K562 treated with DMSO at 1 percent for 48 hours (cell line): ENCODE results near the gene SKP2. TPM values are rescaled to one million over a fixed set of nuclear protein-coding genes. Genes with fewer than 3 reads are reported as not detected.

Source experiments
- total RNA-seq: library from RNA; unstranded; fragments of 300-600 nt; gene quantifications from 2 replicates; pipeline ENCODE4 v1.2.3, GENCODE V29; 2022; ENCODE audit warnings: low replicate concordance; ENCODE audit errors: extremely low read depth

SKP2 gene
- total RNA-seq, result not detected in 2 replicates

DNA sequence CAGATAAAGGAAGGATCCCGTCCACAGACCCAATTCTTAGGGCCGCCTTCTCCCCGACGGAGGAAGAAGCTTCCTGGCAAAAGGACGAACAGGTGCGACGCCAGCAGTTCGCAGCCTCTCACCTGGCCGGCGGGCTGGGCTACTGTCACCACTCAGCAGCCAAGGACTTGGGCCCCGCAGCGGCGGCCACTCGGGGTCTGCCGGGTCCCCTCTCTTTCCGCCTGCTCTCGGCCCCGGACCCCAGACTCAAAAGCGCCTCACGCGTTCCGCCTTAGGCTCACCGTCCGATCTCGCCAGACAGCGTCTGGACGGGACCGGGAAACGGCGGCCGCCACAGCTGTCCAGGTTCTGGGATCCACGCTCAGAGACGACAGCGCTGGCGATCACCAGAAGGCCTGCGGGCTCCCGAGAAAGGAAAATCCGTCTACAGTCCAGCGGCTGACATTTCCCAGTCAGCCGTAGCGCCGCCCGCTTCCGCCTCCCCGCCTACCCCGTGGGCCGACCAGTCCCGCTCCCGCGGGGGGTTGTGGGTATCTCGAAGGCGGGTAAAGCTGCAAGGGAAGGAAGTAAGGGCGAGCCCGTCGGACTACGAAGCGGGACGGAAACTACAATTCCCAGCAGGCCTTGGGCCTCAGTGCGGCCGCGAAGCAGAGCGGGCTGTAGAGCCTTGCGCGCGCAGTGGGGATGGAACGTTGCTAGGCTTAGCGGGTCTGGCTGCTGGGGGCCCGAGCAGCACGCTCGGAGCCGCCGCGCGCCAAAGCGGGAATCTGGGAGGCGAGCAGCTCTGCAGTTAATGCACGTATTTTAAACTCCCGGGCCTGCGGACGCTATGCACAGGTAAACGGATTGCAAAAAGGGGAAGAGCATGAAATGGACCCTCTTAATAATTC is at the start of gene SKP2, which contains the start of gene LMBRD2:
SKP2 (plus strand) TSS at position 678 of the 890 bp plus-strand sequence; CDS start at position 830, 152 bp downstream.
LMBRD2 (minus strand) TSS at position 454 of the 890 bp plus-strand sequence. CDS start 8,538 bp downstream, outside the sequence.

Other genes with a start within 250 kb of the SKP2 start
- not detected in 2 replicates for gene CAPSL, start 213.5 kb upstream of the SKP2 start, total RNA-seq
- not detected in 2 replicates for gene UGT3A1, start 160.7 kb upstream of the SKP2 start, total RNA-seq
- not detected in 2 replicates for gene UGT3A2, start 85.2 kb upstream of the SKP2 start, total RNA-seq
- gene LMBRD2, start 224 bp upstream of the SKP2 start, total RNA-seq, result not detected in 2 replicates
- not detected in 2 replicates for gene NADK2, start 89.8 kb downstream of the SKP2 start, total RNA-seq
- not detected in 2 replicates for gene RANBP3L, start 149.8 kb downstream of the SKP2 start, total RNA-seq